Measurements from ENCODE around the gene SLC51A. TPM values are rescaled to one million over a fixed set of nuclear protein-coding genes. Genes with fewer than 3 reads are reported as not detected.

The SLC51A gene
- total and polyA plus RNA-seq, 9 of the 15 experiments (the other 6 are each of a cell fraction or from before 2014, with no cell fraction given), result 0.35 to 0.38 TPM; not detected in 7

DNA sequence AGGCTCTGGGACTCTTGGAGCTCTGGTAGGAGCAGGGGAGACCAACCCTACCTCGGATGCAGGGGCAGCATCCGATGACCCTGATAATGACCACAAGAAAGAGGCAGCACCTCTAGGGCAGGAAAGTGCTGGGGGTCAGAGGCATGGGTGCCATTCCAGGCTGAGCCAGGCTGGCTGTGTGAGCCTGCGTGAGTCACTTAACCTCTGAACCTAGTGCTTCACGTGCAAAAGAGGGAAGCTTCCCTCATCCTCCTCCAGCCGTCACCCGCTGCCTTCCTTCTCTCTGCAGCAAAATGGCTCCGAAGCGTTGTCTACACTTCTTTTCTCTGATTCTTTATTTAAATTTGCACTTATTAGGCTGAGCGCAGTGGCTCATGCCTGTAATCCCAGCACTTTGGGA is 40.6 kb upstream of the SLC51A start (continued):
- TF ChIP-seq, protein P1, sequence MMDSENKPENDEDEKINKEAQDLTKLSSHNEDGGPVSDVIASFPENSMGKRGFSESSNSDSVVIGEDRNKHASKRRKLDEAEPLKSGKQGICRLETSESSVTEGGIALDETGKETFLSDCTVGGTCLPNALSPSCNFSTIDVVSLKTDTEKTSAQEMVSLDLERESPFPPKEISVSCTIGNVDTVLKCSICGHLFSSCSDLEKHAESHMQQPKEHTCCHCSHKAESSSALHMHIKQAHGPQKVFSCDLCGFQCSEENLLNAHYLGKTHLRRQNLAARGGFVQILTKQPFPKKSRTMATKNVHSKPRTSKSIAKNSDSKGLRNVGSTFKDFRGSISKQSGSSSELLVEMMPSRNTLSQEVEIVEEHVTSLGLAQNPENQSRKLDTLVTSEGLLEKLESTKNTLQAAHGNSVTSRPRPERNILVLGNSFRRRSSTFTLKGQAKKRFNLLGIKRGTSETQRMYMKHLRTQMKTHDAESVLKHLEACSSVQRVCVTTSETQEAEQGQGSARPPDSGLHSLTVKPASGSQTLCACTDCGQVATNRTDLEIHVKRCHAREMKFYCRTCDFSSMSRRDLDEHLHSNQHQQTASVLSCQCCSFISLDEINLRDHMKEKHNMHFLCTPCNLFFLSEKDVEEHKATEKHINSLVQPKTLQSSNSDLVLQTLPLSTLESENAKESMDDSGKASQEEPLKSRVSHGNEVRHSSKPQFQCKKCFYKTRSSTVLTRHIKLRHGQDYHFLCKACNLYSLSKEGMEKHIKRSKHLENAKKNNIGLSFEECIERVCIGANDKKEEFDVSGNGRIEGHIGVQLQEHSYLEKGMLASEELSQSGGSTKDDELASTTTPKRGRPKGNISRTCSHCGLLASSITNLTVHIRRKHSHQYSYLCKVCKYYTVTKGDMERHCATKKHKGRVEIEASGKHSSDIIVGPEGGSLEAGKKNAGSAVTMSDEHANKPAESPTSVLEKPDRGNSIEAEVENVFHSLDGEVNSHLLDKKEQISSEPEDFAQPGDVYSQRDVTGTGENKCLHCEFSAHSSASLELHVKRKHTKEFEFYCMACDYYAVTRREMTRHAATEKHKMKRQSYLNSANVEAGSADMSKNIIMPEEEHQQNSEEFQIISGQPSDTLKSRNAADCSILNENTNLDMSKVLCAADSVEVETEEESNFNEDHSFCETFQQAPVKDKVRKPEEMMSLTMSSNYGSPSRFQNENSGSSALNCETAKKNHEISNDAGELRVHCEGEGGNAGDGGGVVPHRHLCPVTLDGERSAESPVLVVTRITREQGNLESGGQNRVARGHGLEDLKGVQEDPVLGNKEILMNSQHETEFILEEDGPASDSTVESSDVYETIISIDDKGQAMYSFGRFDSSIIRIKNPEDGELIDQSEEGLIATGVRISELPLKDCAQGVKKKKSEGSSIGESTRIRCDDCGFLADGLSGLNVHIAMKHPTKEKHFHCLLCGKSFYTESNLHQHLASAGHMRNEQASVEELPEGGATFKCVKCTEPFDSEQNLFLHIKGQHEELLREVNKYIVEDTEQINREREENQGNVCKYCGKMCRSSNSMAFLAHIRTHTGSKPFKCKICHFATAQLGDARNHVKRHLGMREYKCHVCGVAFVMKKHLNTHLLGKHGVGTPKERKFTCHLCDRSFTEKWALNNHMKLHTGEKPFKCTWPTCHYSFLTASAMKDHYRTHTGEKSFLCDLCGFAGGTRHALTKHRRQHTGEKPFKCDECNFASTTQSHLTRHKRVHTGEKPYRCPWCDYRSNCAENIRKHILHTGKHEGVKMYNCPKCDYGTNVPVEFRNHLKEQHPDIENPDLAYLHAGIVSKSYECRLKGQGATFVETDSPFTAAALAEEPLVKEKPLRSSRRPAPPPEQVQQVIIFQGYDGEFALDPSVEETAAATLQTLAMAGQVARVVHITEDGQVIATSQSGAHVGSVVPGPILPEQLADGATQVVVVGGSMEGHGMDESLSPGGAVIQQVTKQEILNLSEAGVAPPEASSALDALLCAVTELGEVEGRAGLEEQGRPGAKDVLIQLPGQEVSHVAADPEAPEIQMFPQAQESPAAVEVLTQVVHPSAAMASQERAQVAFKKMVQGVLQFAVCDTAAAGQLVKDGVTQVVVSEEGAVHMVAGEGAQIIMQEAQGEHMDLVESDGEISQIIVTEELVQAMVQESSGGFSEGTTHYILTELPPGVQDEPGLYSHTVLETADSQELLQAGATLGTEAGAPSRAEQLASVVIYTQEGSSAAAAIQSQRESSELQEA (IDR thresholded peaks at IDR 0.05; ENCODE audit: low read depth), result no peak
- peak in 1 of 3 experiments; percentile 4 for TF ChIP-seq YY1 (IDR thresholded peaks at IDR 0.05; ENCODE audit: borderline replicate concordance in 1 of 3, control insufficient read depth in 1 of 3, extremely low read depth in 1 of 3, insufficient read depth in 3 of 3, insufficient read length in 1 of 3, insufficient replicate concordance in 2 of 3, low read depth in 1 of 3, low read length in 2 of 3)
- TF ChIP-seq, protein P2, sequence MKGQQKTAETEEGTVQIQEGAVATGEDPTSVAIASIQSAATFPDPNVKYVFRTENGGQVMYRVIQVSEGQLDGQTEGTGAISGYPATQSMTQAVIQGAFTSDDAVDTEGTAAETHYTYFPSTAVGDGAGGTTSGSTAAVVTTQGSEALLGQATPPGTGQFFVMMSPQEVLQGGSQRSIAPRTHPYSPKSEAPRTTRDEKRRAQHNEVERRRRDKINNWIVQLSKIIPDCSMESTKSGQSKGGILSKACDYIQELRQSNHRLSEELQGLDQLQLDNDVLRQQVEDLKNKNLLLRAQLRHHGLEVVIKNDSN (CRISPR knock-in tag; IDR thresholded peaks at IDR 0.05), result peak; percentile 43; the same call in 1 of the 2 replicates

All from K562 (cell line).